Uterus (tissue), 4 donors: Measurements from ENCODE around the gene ZNF283. TPM values are rescaled to one million over a fixed set of nuclear protein-coding genes. Genes with fewer than 3 reads are reported as not detected.

Source experiments
- DNase-seq, 2 donors: peaks; one replicate each; pipeline ENCODE4 v3.0.0-alpha.2; 2019 to 2020
- H3K27ac ChIP-seq, 2 donors: fragments of 200-600 bp; sonication (generic); 1 replicate in 1 of 2; 2 replicates in 1 of 2; pipeline ENCODE4 v1.5.1; 2016 to 2018
- H3K27me3 ChIP-seq, 2 donors: fragments of 200-600 bp; sonication (generic); one replicate each; pipeline ENCODE4 v1.5.1; 2018 to 2019; ENCODE audit warnings: control low read depth in 1 of 2
- H3K36me3 ChIP-seq, 2 donors: fragments of 200-600 bp; sonication (generic); one replicate each; pipeline ENCODE4 v1.5.1; 2019; ENCODE audit warnings: control low read depth in 1 of 2
- H3K4me1 ChIP-seq, 2 donors: fragments of 200-600 bp; sonication (generic); one replicate each; pipeline ENCODE4 v1.5.1; 2018 to 2019; ENCODE audit warnings: control low read depth in 1 of 2
- H3K4me3 ChIP-seq, 2 donors: fragments of 200-600 bp; sonication (generic); 1 replicate in 1 of 2; 2 replicates in 1 of 2; pipeline ENCODE4 v1.5.1; 2018 to 2019; ENCODE audit warnings: mild to moderate bottlenecking in 1 of 2
- H3K9me3 ChIP-seq, 2 donors: fragments of 200-600 bp; sonication (generic); one replicate each; pipeline ENCODE4 v1.5.1; 2019; ENCODE audit warnings: control low read depth in 1 of 2
- POLR2A ChIP-seq, 2 donors: fragments of 450-650 bp; IDR thresholded peaks; one replicate each; pipeline ENCODE4 v1.6.1; 2016; ENCODE audit warnings: antibody characterized with exemption in 2 of 2, mild to moderate bottlenecking in 1 of 2, moderate library complexity in 1 of 2
- intact Hi-C: fragments of 100-400 bp; cut with DNase I; formaldehyde crosslinking; loops from one replicate; pipeline ENCODE4 v1.15.1; 2023; ENCODE audit warnings: low total_unique reads
- total RNA-seq, 4 donors: library from RNA; depleted of rRNA in 3 of 4; stranded (reverse); fragments of >200 nt in 3 of 4; gene quantifications; one replicate each; pipeline versions ENCODE4 v1.1.0 to v1.2.4, GENCODE V29; 2014 to 2023
- TF ChIP-seq, protein P1 (sequence below), 4 experiments: fragments of 200-600 bp in 2 of 4; fragments of 450-650 bp in 2 of 4; sonication (generic) in 2 of 4; IDR thresholded peaks; one replicate each; pipeline ENCODE4 v1.5.1; 2016 to 2019; ENCODE audit warnings: antibody characterized with exemption in 4 of 4, mild to moderate bottlenecking in 2 of 4, moderate library complexity in 1 of 4
- donor health status: DM: yes; HTN: yes; CAD: no.

The ZNF283 gene
- total RNA-seq = 10 to 100 TPM in 3 of 4 donors, 1 to 10 TPM in 1; 1.8 to 52.6 (median 14.1) TPM

DNA sequence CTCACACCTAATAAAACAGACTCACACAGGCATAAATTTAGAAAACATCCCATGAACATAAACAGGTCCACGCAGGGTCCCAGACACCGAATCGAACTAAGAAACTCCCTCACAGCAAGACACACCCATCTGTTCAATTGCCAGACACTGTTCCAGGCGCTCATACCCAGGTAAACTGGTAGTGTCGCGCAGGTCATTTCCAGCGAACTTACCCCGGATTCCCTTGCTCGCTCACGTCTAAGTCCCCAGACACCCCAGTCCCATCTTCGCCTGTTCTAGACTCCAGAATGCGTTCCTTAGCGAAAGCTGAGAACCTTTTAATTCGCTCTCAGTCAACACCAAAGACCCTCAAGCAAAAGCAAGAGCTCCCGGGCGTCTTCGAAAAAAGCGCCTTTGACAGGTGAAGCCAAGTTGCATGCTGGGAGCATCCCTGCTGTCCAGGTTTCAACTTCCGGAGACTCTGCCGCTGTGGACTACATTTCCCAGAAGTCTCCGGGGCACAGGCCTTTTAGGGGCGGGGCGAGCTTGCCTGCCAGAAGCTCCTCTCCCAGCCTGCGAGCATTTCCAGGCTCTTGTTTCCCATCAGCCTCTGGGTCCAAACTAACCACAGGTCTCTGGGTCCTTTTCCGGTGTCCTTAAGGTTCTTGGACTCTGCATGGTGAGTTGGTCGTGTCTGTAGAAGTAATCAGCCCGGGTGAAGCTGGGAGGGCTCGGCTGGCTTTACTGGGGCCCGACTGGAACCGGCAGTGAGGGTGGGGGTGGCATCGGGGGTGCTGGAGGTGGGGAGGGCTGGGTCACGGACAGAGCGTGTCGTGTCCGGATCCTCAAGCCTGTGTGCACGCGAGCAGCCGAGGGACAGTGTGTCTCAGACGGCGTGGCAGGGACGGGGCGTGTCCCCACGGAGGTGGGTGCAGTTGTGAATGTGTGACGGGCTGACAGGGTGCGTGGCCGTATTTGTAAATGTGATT, at the start of gene ZNF283:
ZNF283 (plus strand) TSS at position 535 of the 968 bp plus-strand sequence. CDS start 6,184 bp downstream, outside the sequence.
- H3K4me3 ChIP-seq = peak within 1 kb of the TSS; percentile 57 to 61
- DNase-seq = peak; percentile 89 to 90
- no peaks in the 10 kb centered on the region for H3K9me3 ChIP-seq
- no peaks in the 10 kb centered on the region for H3K36me3 ChIP-seq
- TF ChIP-seq, protein P1, sequence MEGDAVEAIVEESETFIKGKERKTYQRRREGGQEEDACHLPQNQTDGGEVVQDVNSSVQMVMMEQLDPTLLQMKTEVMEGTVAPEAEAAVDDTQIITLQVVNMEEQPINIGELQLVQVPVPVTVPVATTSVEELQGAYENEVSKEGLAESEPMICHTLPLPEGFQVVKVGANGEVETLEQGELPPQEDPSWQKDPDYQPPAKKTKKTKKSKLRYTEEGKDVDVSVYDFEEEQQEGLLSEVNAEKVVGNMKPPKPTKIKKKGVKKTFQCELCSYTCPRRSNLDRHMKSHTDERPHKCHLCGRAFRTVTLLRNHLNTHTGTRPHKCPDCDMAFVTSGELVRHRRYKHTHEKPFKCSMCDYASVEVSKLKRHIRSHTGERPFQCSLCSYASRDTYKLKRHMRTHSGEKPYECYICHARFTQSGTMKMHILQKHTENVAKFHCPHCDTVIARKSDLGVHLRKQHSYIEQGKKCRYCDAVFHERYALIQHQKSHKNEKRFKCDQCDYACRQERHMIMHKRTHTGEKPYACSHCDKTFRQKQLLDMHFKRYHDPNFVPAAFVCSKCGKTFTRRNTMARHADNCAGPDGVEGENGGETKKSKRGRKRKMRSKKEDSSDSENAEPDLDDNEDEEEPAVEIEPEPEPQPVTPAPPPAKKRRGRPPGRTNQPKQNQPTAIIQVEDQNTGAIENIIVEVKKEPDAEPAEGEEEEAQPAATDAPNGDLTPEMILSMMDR (IDR thresholded peaks at IDR 0.05) = peak in 1 of 4 experiments; percentile 6
- no peak for TF ChIP-seq POLR2A (IDR thresholded peaks at IDR 0.05)
- H3K27ac ChIP-seq = peak within 1 kb of the TSS; percentile 43 to 65
- no peaks in the 10 kb centered on the region for H3K4me1 ChIP-seq
- no peaks in the 10 kb centered on the region for H3K27me3 ChIP-seq
- intact Hi-C loops = no loop called here

DNA sequence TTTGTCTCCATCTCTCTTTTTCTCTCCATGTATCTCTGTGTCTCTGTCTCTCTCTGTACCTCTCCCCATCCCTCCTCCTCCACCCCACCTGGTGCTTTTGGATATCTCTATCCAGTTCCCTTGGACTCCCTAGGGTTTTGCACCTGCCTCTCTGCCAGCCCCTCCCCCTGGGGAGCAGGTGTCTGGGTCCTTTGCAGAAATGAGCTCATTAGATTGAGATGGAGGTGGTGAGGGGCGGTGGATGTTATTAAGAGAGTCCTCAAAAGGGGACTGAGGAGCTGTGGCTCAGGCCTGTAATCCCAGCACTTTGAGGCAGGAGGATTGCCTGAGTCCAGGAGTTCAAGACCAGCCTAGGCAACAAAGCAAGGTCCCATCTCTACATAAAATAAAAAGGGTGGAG, 48.5 kb upstream of the ZNF283 start:
- no peaks in the 10 kb centered on the region for H3K9me3 ChIP-seq
- H3K27me3 ChIP-seq = no peaks in the 10 kb centered on the region
- peak overlapping the region in 1 of 2 donors; percentile 37 for H3K27ac ChIP-seq
- no peaks in the 10 kb centered on the region for H3K36me3 ChIP-seq
- intact Hi-C loops = no loop called here
- TF ChIP-seq POLR2A (IDR thresholded peaks at IDR 0.05) = no peak
- TF ChIP-seq, protein P1 (IDR thresholded peaks at IDR 0.05) = no peak
- peaks cover 0 to 7% of the 10 kb centered on the region in 2 donors for H3K4me1 ChIP-seq
- no peak for DNase-seq
- no peak overlapping the region for H3K4me3 ChIP-seq

DNA sequence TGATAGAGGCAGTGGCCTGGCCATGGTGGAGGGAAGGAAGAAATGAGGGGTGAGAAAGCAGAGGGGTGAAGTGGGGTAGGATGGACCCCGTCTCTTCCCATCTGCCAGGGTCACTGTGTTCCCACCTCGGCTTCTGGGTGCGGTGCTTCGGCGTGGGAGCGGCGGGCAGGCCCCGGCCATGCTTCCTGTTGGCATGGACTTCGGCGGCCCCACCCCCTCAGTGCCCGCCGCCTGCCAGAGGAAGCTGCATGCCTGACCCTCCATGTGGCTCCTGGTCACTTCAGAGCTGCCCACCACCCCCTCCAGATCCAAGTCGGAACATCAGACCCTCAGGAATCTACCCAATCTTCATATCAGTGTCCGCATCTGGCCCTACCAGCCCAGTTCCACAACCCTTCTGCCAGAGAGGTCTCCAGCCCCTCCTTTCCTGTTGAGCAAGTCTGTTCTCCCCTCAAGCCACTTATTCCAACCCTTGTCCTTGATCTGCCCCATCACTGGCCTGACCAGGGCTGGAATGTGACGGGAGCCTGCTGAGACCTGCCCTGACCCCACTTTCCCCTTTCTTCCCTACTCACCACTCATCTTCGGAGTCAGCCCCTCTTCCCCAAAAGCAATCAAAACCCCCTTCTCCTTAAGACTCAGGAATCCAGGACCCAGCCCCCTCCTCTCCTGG, 47.8 kb upstream of the ZNF283 start:
- intact Hi-C loops = no loop called here
- H3K27ac ChIP-seq = peak overlapping the region in 1 of 2 donors; percentile 37
- no peak for DNase-seq
- no peaks in the 10 kb centered on the region for H3K36me3 ChIP-seq
- H3K4me3 ChIP-seq = no peak overlapping the region
- peaks cover 0 to 5% of the 10 kb centered on the region in 2 donors for H3K4me1 ChIP-seq
- no peaks in the 10 kb centered on the region for H3K27me3 ChIP-seq
- TF ChIP-seq, protein P1 (IDR thresholded peaks at IDR 0.05) = no peak
- no peak for TF ChIP-seq POLR2A (IDR thresholded peaks at IDR 0.05)
- H3K9me3 ChIP-seq = no peaks in the 10 kb centered on the region

DNA sequence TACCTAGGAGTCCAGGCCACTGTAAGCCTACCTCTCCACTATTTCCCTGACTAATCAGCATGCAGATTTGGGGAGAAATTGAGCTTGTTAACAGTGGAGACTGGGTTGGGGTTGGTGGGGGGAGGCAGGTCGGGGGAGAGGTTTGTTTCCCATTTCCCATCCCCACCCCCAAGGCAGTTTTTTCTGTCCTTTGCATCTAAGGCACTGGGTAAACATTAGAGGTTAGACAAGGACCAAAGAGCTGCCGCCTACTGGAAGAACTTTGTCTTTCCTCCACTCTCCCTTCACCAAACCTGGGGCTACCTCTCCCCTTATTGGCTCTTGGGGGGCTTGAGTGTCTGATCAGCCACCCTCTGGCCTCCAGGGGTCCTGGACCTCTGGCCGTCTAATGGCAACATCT, 47.3 kb upstream of the ZNF283 start:
- no peak for DNase-seq
- Histone ChIP-seq H3K27ac (peak overlapping the region in 1 of 2 donors; percentile 14), H3K36me3 (no peaks in the 10 kb centered on the region), H3K27me3 (no peaks in the 10 kb centered on the region), H3K4me1 (peaks cover 0 to under 1% of the 10 kb centered on the region in 2 donors), H3K9me3 (no peaks in the 10 kb centered on the region), H3K4me3 (no peak overlapping the region)
- TF ChIP-seq POLR2A (IDR thresholded peaks at IDR 0.05) = no peak
- TF ChIP-seq, protein P1 (IDR thresholded peaks at IDR 0.05) = no peak
- intact Hi-C loops = loop anchor here (5.0 kb wide), 1 partner anchor 33 kb away; no protein-coding TSS in a partner anchor
